ENCODE measurements around the gene SLC25A21. TPM values are rescaled to one million over a fixed set of nuclear protein-coding genes. Genes with fewer than 3 reads are reported as not detected.

Gene SLC25A21
- total and polyA plus RNA-seq, 10 of the 15 experiments (the other 5 are each of a cell fraction or from before 2014, with no cell fraction given) = 0.06 to 0.72 (median 0.17) TPM; not detected in 3

GRCh38 chr14:37114559-37114958, 57.8 kb downstream of the SLC25A21 start (continued):
- no peak for TF ChIP-seq ZNF207 (IDR thresholded peaks at IDR 0.05; ENCODE audit: borderline replicate concordance)
- no peak for TF ChIP-seq E2F8 (IDR thresholded peaks at IDR 0.05; ENCODE audit: low read depth, partially characterized antibody)
- TF ChIP-seq ZSCAN29 (IDR thresholded peaks at IDR 0.05) = no peak
- TF ChIP-seq SMC3 (IDR thresholded peaks at IDR 0.05; ENCODE audit: borderline replicate concordance, low read length) = no peak
- TF ChIP-seq POLR2A (IDR thresholded peaks at IDR 0.05; ENCODE audit: low read depth, low read length) = no peak

GRCh38 chr14:37114002-37114401, 58.4 kb downstream of the SLC25A21 start:
- in situ Hi-C loops (cut with MboI) = no loop called here
- no peak for FAIRE-seq

More at GRCh38 chr14:37114002-37114401, 58.4 kb downstream of the SLC25A21 start:
- Histone ChIP-seq H3K4me2 (ENCODE audit: control insufficient read depth, insufficient read depth) (no peak overlapping the region), H3K4me3 (no peak overlapping the region), H3K79me2 (ENCODE audit: control insufficient read depth, insufficient read depth, low read length) (no peaks in the 10 kb centered on the region), H2AFZ (ENCODE audit: control insufficient read depth, low read depth, low read length) (no peak overlapping the region), H3K9me3 (replicated peaks; ENCODE audit: control insufficient read depth, insufficient read depth, low read length) (no peaks in the 10 kb centered on the region), H3K4me1 (ENCODE audit: control insufficient read depth, insufficient read depth, low read length) (no peaks in the 10 kb centered on the region), H3K36me3 (ENCODE audit: control insufficient read depth in 2 of 2, insufficient read depth in 2 of 2, low read length in 1 of 2) (no peaks in the 10 kb centered on the region), H4K20me1 (ENCODE audit: control insufficient read depth, insufficient read depth) (no peaks in the 10 kb centered on the region), H3K27ac (ENCODE audit: control insufficient read depth, insufficient read depth) (no peak overlapping the region), H3K9ac (ENCODE audit: control insufficient read depth, insufficient read depth, low read length) (no peak overlapping the region), H3K27me3 (replicated peaks in 1 of 2; ENCODE audit: control insufficient read depth in 2 of 2, insufficient read depth in 2 of 2, low read length in 1 of 2) (no peaks in the 10 kb centered on the region)
- RAD21 ChIA-PET (ENCODE audit: unreplicated experiment) = no interaction called here
- no TSS peak for BruUV-seq (replicated peaks)
- SMC1A ChIA-PET (ENCODE audit: uncharacterized antibody, unreplicated experiment) = interaction anchor here (0.6 kb wide), 1 partner anchor 112 kb away, joined by 4 read pairs; no protein-coding TSS in a partner anchor
- POLR2A ChIA-PET = interaction anchor here (0.6 kb wide), 1 partner anchor 593 kb away, joined by 4 read pairs; no protein-coding TSS in a partner anchor
- TF ChIP-seq SPI1 (IDR thresholded peaks at IDR 0.05; ENCODE audit: borderline replicate concordance, insufficient read depth, low read depth, low read length) (no peak), ETV6 (conservative IDR thresholded peaks at IDR 0.05 in 1 of 2, IDR thresholded peaks at IDR 0.05 in 1 of 2; ENCODE audit: borderline replicate concordance in 1 of 2, low read depth in 1 of 2) (no peak), POU2F2 (IDR thresholded peaks at IDR 0.05; ENCODE audit: borderline replicate concordance, low read depth, low read length) (no peak), SREBF1 (IDR thresholded peaks at IDR 0.05; ENCODE audit: low read length) (no peak), TCF3 (IDR thresholded peaks at IDR 0.05; ENCODE audit: borderline replicate concordance, insufficient read depth, low read depth, low read length) (no peak), MXI1 (IDR thresholded peaks at IDR 0.05; ENCODE audit: low read depth, low read length) (no peak), SMAD5 (IDR thresholded peaks at IDR 0.05; ENCODE audit: low read depth) (no peak), USF1 (IDR thresholded peaks at IDR 0.05; ENCODE audit: borderline replicate concordance, extremely low read length, insufficient read depth, low read depth, low read length) (no peak), DPF2 (IDR thresholded peaks at IDR 0.05) (no peak), ZNF687 (IDR thresholded peaks at IDR 0.05) (no peak), RUNX3 (IDR thresholded peaks at IDR 0.05; ENCODE audit: low read length) (no peak)
- intact Hi-C loops (cut with micrococcal nuclease; ENCODE audit: unreplicated experiment) = no loop called here
- CTCF ChIA-PET = no interaction called here
- 46% methylated on average over 3 of the region's 3 CpGs for WGBS (ENCODE audit: insufficient coverage, insufficient replicate concordance, low lambda C conversion rate, missing lambda C conversion rate)
- ATAC-seq = no peak
- no peak for DNase-seq (ENCODE audit: low read depth, low spot score)

All from GM12878 (cell line).